GM19463 (cell line): ENCODE data around the gene TFDP3.

Experiments used
- ATAC-seq: cut with Tn5 transposase; IDR thresholded peaks from one replicate; pipeline ENCODE4 v1.9.1; 2021; ENCODE audit warnings: mild to moderate bottlenecking, moderate library complexity; ENCODE audit not compliant: unreplicated experiment

The TFDP3 gene

GRCh38 chrX:133218329-133218728 lies at the start of gene TFDP3:
TSS of gene TFDP3 (minus strand) at chrX:133218354. CDS start at chrX:133218259, 95 bp downstream.
- no peak for ATAC-seq

GRCh38 chrX:133267621-133268020 lies 49.5 kb upstream of the TFDP3 start:
- no peak for ATAC-seq

- ATAC-seq = no peak
These were observed 47.2 kb upstream of the TFDP3 start for GRCh38 chrX:133265331-133265730.

GRCh38 chrX:133258481-133258880 lies 40.3 kb upstream of the TFDP3 start:
- ATAC-seq = no peak

GRCh38 chrX:133254666-133255065 lies 36.5 kb upstream of the TFDP3 start:
- no peak for ATAC-seq

GRCh38 chrX:133251204-133251603 lies 33.0 kb upstream of the TFDP3 start:
- ATAC-seq = no peak

- ATAC-seq = no peak
These were observed 32.3 kb upstream of the TFDP3 start for GRCh38 chrX:133250184-133251100.

- ATAC-seq = no peak
These were observed 31.3 kb upstream of the TFDP3 start for GRCh38 chrX:133249266-133250058.

- ATAC-seq = no peak
These were observed 30.0 kb upstream of the TFDP3 start for GRCh38 chrX:133248177-133248576.

- ATAC-seq = no peak
These were observed 28.8 kb upstream of the TFDP3 start for GRCh38 chrX:133246921-133247320.

- ATAC-seq = no peak
These were observed 17.7 kb upstream of the TFDP3 start for GRCh38 chrX:133235830-133236229.

- ATAC-seq = no peak
These were observed 14.2 kb upstream of the TFDP3 start for GRCh38 chrX:133232331-133232730.

- ATAC-seq = no peak
These were observed 11.2 kb upstream of the TFDP3 start for GRCh38 chrX:133229361-133229760.

GRCh38 chrX:133215747-133216146 lies 2.4 kb downstream of the TFDP3 start:
- ATAC-seq = no peak

GRCh38 chrX:133215017-133215416 lies 3.1 kb downstream of the TFDP3 start:
- ATAC-seq = no peak

- no peak for ATAC-seq
These were observed 3.9 kb downstream of the TFDP3 start for GRCh38 chrX:133214301-133214700.

- no peak for ATAC-seq
These were observed 5.0 kb downstream of the TFDP3 start for GRCh38 chrX:133213117-133213516.

- no peak for ATAC-seq
These were observed 10.4 kb downstream of the TFDP3 start for GRCh38 chrX:133207751-133208150.

GRCh38 chrX:133191739-133192039 lies 26.5 kb downstream of the TFDP3 start:
- ATAC-seq = no peak

- ATAC-seq = no peak
These were observed 27.0 kb downstream of the TFDP3 start for GRCh38 chrX:133190877-133191738.

- no peak for ATAC-seq
These were observed 29.0 kb downstream of the TFDP3 start for GRCh38 chrX:133189195-133189594.
